ENCODE measurements around the gene HRCT1. TPM values are rescaled to one million over a fixed set of nuclear protein-coding genes. Genes with fewer than 3 reads are reported as not detected.

HRCT1 gene
- total and polyA plus RNA-seq, 2 donors (not counting 1 experiment from before 2014, with no cell fraction given): not detected

- Histone ChIP-seq H3K79me2 (ENCODE audit: control insufficient read depth, insufficient read depth, low read length) (no peaks in the 10 kb centered on the region), H3K4me2 (replicated peaks; ENCODE audit: low read depth, low read length, poor library complexity, severe bottlenecking) (no peak overlapping the region), H3K27ac (ENCODE audit: low read length in 2 of 2) (no peak overlapping the region), H3K4me1 (ENCODE audit: control insufficient read depth in 2 of 2, insufficient read depth in 2 of 2, low read length in 2 of 2) (peaks cover 0 to 4% of the 10 kb centered on the region in 2 donors), H4K20me1 (ENCODE audit: control insufficient read depth, insufficient read depth, low read length, poor library complexity, severe bottlenecking) (no peaks in the 10 kb centered on the region), H3K27me3 (replicated peaks in 1 of 4; ENCODE audit: control extremely low read depth in 1 of 4, control insufficient read depth in 3 of 4, insufficient read depth in 4 of 4, low read length in 3 of 4) (peaks cover 0 to 6% (median 1%) of the 10 kb centered on the region in 4 experiments), H3K9me3 (ENCODE audit: control extremely low read depth in 1 of 3, control insufficient read depth in 2 of 3, insufficient read depth in 1 of 3, low read length in 2 of 3) (no peaks in the 10 kb centered on the region), H3K36me3 (replicated peaks in 1 of 2; ENCODE audit: control extremely low read depth in 1 of 2, control insufficient read depth in 1 of 2, extremely low read depth in 1 of 2, insufficient read depth in 2 of 2, low read length in 1 of 2) (no peaks in the 10 kb centered on the region), H3K9ac (ENCODE audit: low read length) (no peak overlapping the region), H2AFZ (ENCODE audit: insufficient read depth, low read depth, low read length, poor library complexity, severe bottlenecking) (no peak overlapping the region), H3K4me3 (ENCODE audit: control extremely low read depth in 1 of 5, extremely low read depth in 1 of 5, insufficient read depth in 1 of 5, low read depth in 2 of 5, low read length in 4 of 5) (no peak overlapping the region)
- intact Hi-C loops (cut with micrococcal nuclease): no loop called here
- H3K4me3 Mint-ChIP-seq: no peak overlapping the region
- H3K27ac Mint-ChIP-seq: no peak overlapping the region
- ATAC-seq (ENCODE audit: low read depth): no peak
- H3K9me3 Mint-ChIP-seq (ENCODE audit: insufficient read depth): no peaks in the 10 kb centered on the region
- TF ChIP-seq CTCF (IDR thresholded peaks at IDR 0.05) (no peak), EZH2 (IDR thresholded peaks at IDR 0.05; ENCODE audit: borderline replicate concordance, insufficient read depth, low read depth, low read length, poor library complexity, severe bottlenecking) (no peak)
- peaks cover 8% of the 10 kb centered on the region for H3K4me1 Mint-ChIP-seq
- CTCF ChIA-PET: interaction anchor here (0.6 to 1.3 kb wide), 3 partner anchors 11 to 1013 kb away, joined by 4 to 5 read pairs (median 4); no protein-coding TSS in a partner anchor
- peaks cover 10% of the 10 kb centered on the region for H3K27me3 Mint-ChIP-seq
- POLR2A ChIA-PET: no interaction called here
- WGBS (ENCODE audit: insufficient coverage): 77% methylated on average over 7 of the region's 9 CpGs
- no peak for DNase-seq
Observed at GRCh38 chr9:35914301-35914807, 8.4 kb downstream of the HRCT1 start.

- ChIA-PET CTCF (interaction anchor here (0.8 kb wide), 1 partner anchor 13 kb away, joined by 3 read pairs; no protein-coding TSS in a partner anchor), POLR2A (no interaction called here)
- DNase-seq: no peak
- no peaks in the 10 kb centered on the region for H3K9me3 Mint-ChIP-seq (ENCODE audit: insufficient read depth)
- no peak for ATAC-seq (ENCODE audit: low read depth)
- Histone ChIP-seq H2AFZ (ENCODE audit: insufficient read depth, low read depth, low read length, poor library complexity, severe bottlenecking) (no peak overlapping the region), H4K20me1 (ENCODE audit: control insufficient read depth, insufficient read depth, low read length, poor library complexity, severe bottlenecking) (no peaks in the 10 kb centered on the region), H3K9ac (ENCODE audit: low read length) (no peak overlapping the region), H3K79me2 (ENCODE audit: control insufficient read depth, insufficient read depth, low read length) (no peaks in the 10 kb centered on the region), H3K27me3 (replicated peaks in 1 of 4; ENCODE audit: control extremely low read depth in 1 of 4, control insufficient read depth in 3 of 4, insufficient read depth in 4 of 4, low read length in 3 of 4) (peaks cover 0 to 6% (median 1%) of the 10 kb centered on the region in 4 experiments), H3K9me3 (ENCODE audit: control extremely low read depth in 1 of 3, control insufficient read depth in 2 of 3, insufficient read depth in 1 of 3, low read length in 2 of 3) (no peaks in the 10 kb centered on the region), H3K4me2 (replicated peaks; ENCODE audit: low read depth, low read length, poor library complexity, severe bottlenecking) (no peak overlapping the region), H3K4me1 (ENCODE audit: control insufficient read depth in 2 of 2, insufficient read depth in 2 of 2, low read length in 2 of 2) (peaks cover 0 to 3% of the 10 kb centered on the region in 2 donors), H3K27ac (ENCODE audit: low read length in 2 of 2) (no peak overlapping the region), H3K4me3 (ENCODE audit: control extremely low read depth in 1 of 5, extremely low read depth in 1 of 5, insufficient read depth in 1 of 5, low read depth in 2 of 5, low read length in 4 of 5) (no peak overlapping the region), H3K36me3 (replicated peaks in 1 of 2; ENCODE audit: control extremely low read depth in 1 of 2, control insufficient read depth in 1 of 2, extremely low read depth in 1 of 2, insufficient read depth in 2 of 2, low read length in 1 of 2) (no peaks in the 10 kb centered on the region)
- H3K27ac Mint-ChIP-seq: no peak overlapping the region
- no peak overlapping the region for H3K4me3 Mint-ChIP-seq
- peaks cover 8% of the 10 kb centered on the region for H3K4me1 Mint-ChIP-seq
- TF ChIP-seq CTCF (IDR thresholded peaks at IDR 0.05) (no peak), EZH2 (IDR thresholded peaks at IDR 0.05; ENCODE audit: borderline replicate concordance, insufficient read depth, low read depth, low read length, poor library complexity, severe bottlenecking) (no peak)
- intact Hi-C loops (cut with micrococcal nuclease): no loop called here
- WGBS (ENCODE audit: insufficient coverage): 94% methylated on average over 12 of the region's 16 CpGs
- H3K27me3 Mint-ChIP-seq: peaks cover 3% of the 10 kb centered on the region
Observed at GRCh38 chr9:35915681-35916294, 9.8 kb downstream of the HRCT1 start.
